T-helper 2 cell treated with Interferon-gamma antibody and Interleukin-4, amounts not matched to agents 5 μg/mL and 100 μg/mL, for 36 hours (primary cell): ENCODE data around the gene GPR153.

Experiments
- DNase-seq: peaks from one replicate; pipeline ENCODE4 v3.0.0; 2021; ENCODE audit warnings: low spot score
- H3K27ac Mint-ChIP-seq: one replicate; pipeline ENCODE4 v1.8.0; 2021; ENCODE audit warnings: mild to moderate bottlenecking, mixed read lengths
- H3K27me3 Mint-ChIP-seq: one replicate; pipeline ENCODE4 v1.8.0; 2021; ENCODE audit warnings: low read depth, mixed read lengths
- H3K36me3 Mint-ChIP-seq: one replicate; pipeline ENCODE4 v1.8.0; 2021; ENCODE audit warnings: low read depth, mixed read lengths
- H3K4me1 Mint-ChIP-seq: one replicate; pipeline ENCODE4 v1.8.0; 2021; ENCODE audit warnings: low read depth, mixed read lengths
- H3K4me3 Mint-ChIP-seq: one replicate; pipeline ENCODE4 v1.8.0; 2022; ENCODE audit warnings: mild to moderate bottlenecking, moderate library complexity, mixed read lengths
- H3K9me3 Mint-ChIP-seq: one replicate; pipeline ENCODE4 v1.8.0; 2021; ENCODE audit warnings: mixed read lengths

The GPR153 gene

DNA sequence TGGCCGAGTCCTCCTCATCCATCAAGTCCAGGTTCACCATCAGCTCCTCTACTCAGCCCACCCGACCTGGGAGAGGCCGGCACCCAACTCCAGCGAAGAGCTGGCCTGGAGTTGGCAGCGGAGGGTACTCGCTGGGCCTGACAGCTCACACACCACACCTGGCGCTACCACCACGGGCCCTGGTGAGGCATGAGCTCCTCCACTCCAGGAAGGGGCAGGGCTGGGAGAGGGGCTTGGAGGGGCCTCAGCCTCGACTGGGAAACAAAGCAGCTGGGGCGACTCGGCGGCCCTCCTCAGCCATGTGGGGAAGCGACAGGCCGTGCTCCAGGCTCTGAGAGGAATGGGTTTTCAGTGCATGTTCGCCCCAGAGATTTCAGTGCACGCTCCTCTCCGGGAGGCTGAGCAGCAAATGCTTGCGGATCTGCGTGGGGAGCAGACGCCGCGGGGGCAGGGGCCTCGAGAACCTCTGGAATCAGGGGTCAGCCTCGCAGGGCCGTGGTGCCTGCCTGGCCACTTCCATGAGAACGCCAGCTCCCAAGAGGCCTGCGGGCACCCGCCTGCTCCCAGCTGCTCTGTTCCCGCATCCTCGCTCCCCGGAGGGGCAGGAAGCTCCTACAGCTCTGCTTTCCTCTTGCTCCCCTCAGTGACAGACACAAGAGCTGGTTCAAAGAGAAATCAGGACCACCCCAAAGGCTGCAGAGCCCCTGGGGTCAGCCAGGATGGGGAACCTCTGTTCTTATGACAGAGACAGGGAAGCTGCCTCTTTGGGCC, 18.9 kb upstream of the GPR153 start:
- Mint-ChIP-seq H3K4me1 (no peaks in the 10 kb centered on the region), H3K9me3 (no peaks in the 10 kb centered on the region), H3K36me3 (no peaks in the 10 kb centered on the region), H3K4me3 (no peak overlapping the region), H3K27me3 (no peaks in the 10 kb centered on the region), H3K27ac (no peak overlapping the region)
- DNase-seq, result no peak

- Mint-ChIP-seq H3K36me3 (no peaks in the 10 kb centered on the region), H3K27me3 (no peaks in the 10 kb centered on the region), H3K4me1 (no peaks in the 10 kb centered on the region), H3K9me3 (no peaks in the 10 kb centered on the region), H3K4me3 (no peak overlapping the region), H3K27ac (no peak overlapping the region)
- DNase-seq, result no peak
Observed at GRCh38 chr1:6279066-6279465, 18.2 kb upstream of the GPR153 start.

- Mint-ChIP-seq H3K36me3 (no peaks in the 10 kb centered on the region), H3K4me3 (no peak overlapping the region), H3K9me3 (no peaks in the 10 kb centered on the region), H3K27me3 (no peaks in the 10 kb centered on the region), H3K27ac (no peak overlapping the region), H3K4me1 (no peaks in the 10 kb centered on the region)
- DNase-seq, result no peak
Observed at GRCh38 chr1:6278263-6278662, 17.4 kb upstream of the GPR153 start.

GRCh38 chr1:6276811-6277555, 16.1 kb upstream of the GPR153 start:
- Mint-ChIP-seq H3K27ac (no peak overlapping the region), H3K27me3 (no peaks in the 10 kb centered on the region), H3K36me3 (no peaks in the 10 kb centered on the region), H3K9me3 (no peaks in the 10 kb centered on the region), H3K4me3 (no peak overlapping the region), H3K4me1 (no peaks in the 10 kb centered on the region)
- no peak for DNase-seq

DNA sequence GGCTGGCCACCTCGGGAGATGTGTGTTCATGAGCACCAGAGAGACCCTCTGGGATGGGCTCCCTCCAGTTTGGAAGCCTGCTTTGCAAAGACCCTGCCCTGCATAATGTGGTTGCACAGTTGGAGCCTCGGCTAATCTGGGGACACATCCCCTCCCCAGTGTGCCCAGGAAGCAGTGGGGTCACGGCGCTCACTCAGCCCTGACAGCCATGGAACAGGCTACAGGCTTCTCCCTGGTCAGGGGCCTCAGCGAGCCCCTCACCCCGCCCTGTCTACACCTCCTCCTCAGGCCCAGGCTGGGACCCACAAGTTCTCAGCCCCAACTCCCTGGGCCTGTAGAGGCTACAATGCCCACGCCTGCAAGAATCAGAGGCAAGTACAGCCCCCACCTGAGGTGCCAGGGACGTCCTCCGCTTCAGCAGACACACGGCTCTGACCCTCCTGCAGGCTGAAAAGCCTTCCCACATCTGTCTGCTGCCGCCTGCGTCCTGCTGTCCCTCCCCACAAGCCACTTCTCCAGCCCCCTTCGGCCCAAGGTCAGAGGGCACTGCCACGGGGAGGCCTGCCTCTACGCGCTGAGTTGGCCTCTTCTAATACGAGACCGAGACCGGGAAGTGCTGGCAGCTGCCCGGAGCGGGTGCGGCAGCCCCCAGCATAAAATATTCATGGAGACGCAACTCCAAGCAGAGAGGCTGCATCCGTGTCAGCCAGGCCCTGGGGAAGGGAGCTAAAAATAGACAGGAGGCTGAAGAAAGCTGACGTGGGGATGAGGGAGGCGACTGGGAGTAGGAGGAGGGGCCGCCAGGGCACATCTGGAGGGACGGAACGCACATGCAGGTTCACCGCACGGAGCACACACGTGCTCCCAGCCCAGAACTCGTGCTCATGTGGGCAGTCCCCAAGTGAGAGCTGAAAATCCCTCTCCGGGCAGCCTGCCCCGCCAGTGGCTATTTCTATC, 15.2 kb upstream of the GPR153 start:
- no peak overlapping the region for H3K4me3 Mint-ChIP-seq
- H3K36me3 Mint-ChIP-seq, result no peaks in the 10 kb centered on the region
- DNase-seq, result no peak
- no peaks in the 10 kb centered on the region for H3K9me3 Mint-ChIP-seq
- no peak overlapping the region for H3K27ac Mint-ChIP-seq
- no peaks in the 10 kb centered on the region for H3K4me1 Mint-ChIP-seq
- no peaks in the 10 kb centered on the region for H3K27me3 Mint-ChIP-seq

- no peaks in the 10 kb centered on the region for H3K27me3 Mint-ChIP-seq
- no peak overlapping the region for H3K4me3 Mint-ChIP-seq
- no peak for DNase-seq
- H3K36me3 Mint-ChIP-seq, result no peaks in the 10 kb centered on the region
- no peaks in the 10 kb centered on the region for H3K9me3 Mint-ChIP-seq
- no peak overlapping the region for H3K27ac Mint-ChIP-seq
- H3K4me1 Mint-ChIP-seq, result no peaks in the 10 kb centered on the region
Observed at GRCh38 chr1:6274622-6275139, 13.8 kb upstream of the GPR153 start.

- no peaks in the 10 kb centered on the region for H3K9me3 Mint-ChIP-seq
- H3K4me1 Mint-ChIP-seq, result no peaks in the 10 kb centered on the region
- no peak for DNase-seq
- no peaks in the 10 kb centered on the region for H3K36me3 Mint-ChIP-seq
- H3K4me3 Mint-ChIP-seq, result no peak overlapping the region
- no peak overlapping the region for H3K27ac Mint-ChIP-seq
- no peaks in the 10 kb centered on the region for H3K27me3 Mint-ChIP-seq
Observed at GRCh38 chr1:6274102-6274501, 13.2 kb upstream of the GPR153 start.

DNA sequence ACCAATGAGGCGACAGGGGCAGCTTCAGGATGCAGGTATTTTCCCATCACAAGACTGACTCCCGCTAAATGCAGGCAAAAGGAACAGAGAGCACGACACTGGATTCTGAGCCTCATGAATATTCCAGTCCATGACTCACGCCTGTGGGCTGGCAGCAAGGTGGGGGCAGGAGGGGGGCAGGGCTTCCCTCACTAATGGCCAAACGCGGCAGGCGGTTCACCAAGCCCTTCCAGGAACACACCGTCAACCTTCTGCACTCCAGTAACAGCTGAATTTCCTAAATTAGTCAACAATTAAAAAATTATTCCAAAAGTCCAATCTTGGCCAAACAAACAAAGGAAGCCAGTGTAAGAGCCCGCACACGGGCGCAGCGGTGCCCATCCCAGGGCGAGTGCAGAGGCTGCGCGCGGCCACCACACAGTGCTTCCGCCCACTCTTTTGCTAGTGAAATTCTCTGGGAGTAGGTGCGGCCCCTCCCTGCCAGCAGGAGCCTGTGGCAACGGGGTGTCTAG, 12.5 kb upstream of the GPR153 start:
- DNase-seq, result no peak
- no peak overlapping the region for H3K4me3 Mint-ChIP-seq
- H3K4me1 Mint-ChIP-seq, result no peaks in the 10 kb centered on the region
- no peaks in the 10 kb centered on the region for H3K36me3 Mint-ChIP-seq
- H3K27me3 Mint-ChIP-seq, result no peaks in the 10 kb centered on the region
- no peak overlapping the region for H3K27ac Mint-ChIP-seq
- no peaks in the 10 kb centered on the region for H3K9me3 Mint-ChIP-seq

DNA sequence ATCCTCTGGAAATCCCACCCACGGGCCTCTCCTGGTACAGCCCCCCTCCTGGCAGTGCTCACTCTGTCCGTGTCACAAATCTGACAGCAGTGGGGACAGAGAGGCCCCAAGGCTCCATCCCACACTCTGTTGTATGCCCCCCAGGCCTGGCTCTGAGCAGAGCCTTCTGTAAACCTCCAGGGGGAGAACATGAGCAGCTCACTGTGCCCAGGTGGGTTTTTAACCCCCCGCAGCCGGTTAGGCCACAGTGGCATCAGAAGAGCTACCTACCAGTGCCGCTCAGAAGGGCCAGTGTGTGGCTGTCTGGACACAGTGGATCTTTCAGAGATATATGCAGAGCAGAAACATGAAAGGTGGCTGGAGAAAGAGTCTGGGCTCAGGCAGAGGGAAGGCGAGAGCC, 12.0 kb upstream of the GPR153 start:
- Mint-ChIP-seq H3K9me3 (no peaks in the 10 kb centered on the region), H3K27me3 (no peaks in the 10 kb centered on the region), H3K4me1 (no peaks in the 10 kb centered on the region), H3K27ac (no peak overlapping the region), H3K36me3 (no peaks in the 10 kb centered on the region), H3K4me3 (no peak overlapping the region)
- no peak for DNase-seq

DNA sequence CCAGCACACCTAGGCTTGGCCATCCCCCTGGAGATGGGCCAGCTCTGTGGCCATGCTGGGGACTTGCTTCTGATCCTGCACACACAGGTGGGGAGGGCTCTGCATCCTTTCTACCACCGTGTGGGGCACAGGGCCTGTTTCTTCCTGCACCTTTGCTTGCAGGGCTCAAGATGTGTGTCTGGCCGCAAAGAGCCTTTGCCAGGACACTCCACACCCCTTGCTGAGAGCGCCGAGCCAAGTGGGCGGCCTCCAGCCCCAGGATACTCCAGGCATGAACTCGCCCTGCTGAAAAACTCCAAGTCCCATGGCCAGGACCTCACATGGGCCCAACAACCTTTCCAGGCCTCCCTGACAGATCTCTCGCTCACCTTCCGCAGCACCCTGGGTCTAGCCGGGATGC, 11.6 kb upstream of the GPR153 start:
- no peak overlapping the region for H3K27ac Mint-ChIP-seq
- no peak overlapping the region for H3K4me3 Mint-ChIP-seq
- H3K27me3 Mint-ChIP-seq, result no peaks in the 10 kb centered on the region
- no peaks in the 10 kb centered on the region for H3K9me3 Mint-ChIP-seq
- no peaks in the 10 kb centered on the region for H3K4me1 Mint-ChIP-seq
- no peaks in the 10 kb centered on the region for H3K36me3 Mint-ChIP-seq
- no peak for DNase-seq

GRCh38 chr1:6271554-6271953, 10.7 kb upstream of the GPR153 start:
- no peak overlapping the region for H3K27ac Mint-ChIP-seq
- H3K4me1 Mint-ChIP-seq, result no peaks in the 10 kb centered on the region
- no peaks in the 10 kb centered on the region for H3K36me3 Mint-ChIP-seq
- no peaks in the 10 kb centered on the region for H3K9me3 Mint-ChIP-seq
- no peak overlapping the region for H3K4me3 Mint-ChIP-seq
- no peak for DNase-seq
- no peaks in the 10 kb centered on the region for H3K27me3 Mint-ChIP-seq

- no peak for DNase-seq
- Mint-ChIP-seq H3K4me3 (no peak overlapping the region), H3K36me3 (no peaks in the 10 kb centered on the region), H3K27ac (no peak overlapping the region), H3K27me3 (no peaks in the 10 kb centered on the region), H3K9me3 (no peaks in the 10 kb centered on the region), H3K4me1 (no peaks in the 10 kb centered on the region)
Observed at GRCh38 chr1:6271006-6271405, 10.1 kb upstream of the GPR153 start.

DNA sequence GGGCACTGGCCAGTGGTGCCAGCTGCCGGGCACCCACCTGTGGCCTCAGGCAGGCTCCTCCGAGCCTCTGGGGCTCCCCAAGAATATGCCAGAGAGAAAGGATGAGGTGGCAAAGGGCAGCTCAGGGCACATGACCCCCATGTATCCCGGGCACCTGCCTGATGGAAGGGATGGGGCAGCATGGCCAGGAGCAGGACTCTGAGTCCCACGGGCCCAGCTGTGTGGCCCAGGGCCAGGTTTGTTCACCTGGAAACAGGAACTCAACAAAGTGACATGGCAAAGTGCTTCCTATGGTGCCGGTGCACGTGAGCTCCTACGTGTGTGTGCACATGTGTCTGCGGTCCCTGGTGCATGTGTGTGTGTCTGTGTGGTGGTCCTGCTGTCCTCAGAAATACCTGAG, 9.5 kb upstream of the GPR153 start:
- no peaks in the 10 kb centered on the region for H3K4me1 Mint-ChIP-seq
- no peak for DNase-seq
- H3K27me3 Mint-ChIP-seq, result no peaks in the 10 kb centered on the region
- no peak overlapping the region for H3K4me3 Mint-ChIP-seq
- no peaks in the 10 kb centered on the region for H3K9me3 Mint-ChIP-seq
- H3K27ac Mint-ChIP-seq, result no peak overlapping the region
- H3K36me3 Mint-ChIP-seq, result no peaks in the 10 kb centered on the region
